GM18870 (cell line): ENCODE measurements around the gene CD300C.
"Not testable (repeated sequence)": the region's sequence is repeated elsewhere in the genome, so short reads cannot be mapped to it uniquely, and the experiment has no call there.

Experiments
- ATAC-seq: cut with Tn5 transposase; IDR thresholded peaks from one replicate; pipeline ENCODE4 v1.9.1; 2021; ENCODE audit warnings: moderate library complexity; ENCODE audit not compliant: unreplicated experiment

CD300C gene

DNA sequence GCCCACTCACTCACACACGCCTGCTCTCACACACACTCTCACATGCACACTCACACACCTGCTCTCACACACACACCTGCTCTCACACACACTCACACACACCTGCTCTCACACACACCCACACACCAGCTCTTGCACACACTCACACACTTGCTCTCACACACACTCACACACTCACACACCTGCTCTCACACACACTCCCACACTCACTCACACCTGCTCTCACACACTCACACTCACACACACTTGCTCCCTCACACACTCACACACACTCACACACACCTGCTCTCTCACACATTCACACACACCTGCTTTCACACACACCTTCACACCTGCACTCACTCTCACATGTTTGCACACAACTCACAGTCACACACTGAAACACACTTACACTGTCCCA, 17.4 kb upstream of the CD300C start:
- no peak for ATAC-seq

- no peak for ATAC-seq
These were observed 15.7 kb upstream of the CD300C start for GRCh38 chr17:74561586-74561985.

DNA sequence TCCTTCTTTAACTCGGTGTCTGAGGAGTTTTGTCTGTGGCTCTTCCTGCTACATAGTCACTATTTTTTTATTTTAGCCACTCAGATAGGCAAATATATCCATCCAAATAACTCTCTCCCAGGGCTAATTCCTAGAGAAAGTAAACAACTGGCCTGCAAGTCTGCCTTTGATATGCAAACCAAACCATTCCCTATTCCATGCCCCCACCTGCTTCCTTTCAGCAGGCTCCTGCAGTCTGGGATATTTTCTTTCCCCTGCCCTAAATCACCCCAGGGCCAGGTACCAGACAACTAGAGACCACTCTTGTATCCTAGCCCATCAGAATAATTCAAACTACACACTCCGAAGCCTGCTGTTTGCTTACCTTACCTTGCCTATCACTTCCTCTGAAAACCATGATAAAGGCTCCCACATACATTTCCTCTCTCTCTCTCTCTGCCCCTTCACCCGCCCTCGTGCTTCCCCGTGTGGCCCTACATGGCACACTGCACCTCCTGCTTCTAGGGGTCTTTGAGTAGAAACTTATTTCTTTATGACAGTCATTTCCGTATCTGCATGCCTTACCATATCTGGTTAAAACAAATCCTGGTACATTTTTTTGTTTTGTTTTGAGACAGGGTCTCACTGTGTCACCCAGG, 13.1 kb upstream of the CD300C start:
- no peak for ATAC-seq

- not testable (repeated sequence) for ATAC-seq
These were observed 12.5 kb upstream of the CD300C start for GRCh38 chr17:74558402-74558801.

DNA sequence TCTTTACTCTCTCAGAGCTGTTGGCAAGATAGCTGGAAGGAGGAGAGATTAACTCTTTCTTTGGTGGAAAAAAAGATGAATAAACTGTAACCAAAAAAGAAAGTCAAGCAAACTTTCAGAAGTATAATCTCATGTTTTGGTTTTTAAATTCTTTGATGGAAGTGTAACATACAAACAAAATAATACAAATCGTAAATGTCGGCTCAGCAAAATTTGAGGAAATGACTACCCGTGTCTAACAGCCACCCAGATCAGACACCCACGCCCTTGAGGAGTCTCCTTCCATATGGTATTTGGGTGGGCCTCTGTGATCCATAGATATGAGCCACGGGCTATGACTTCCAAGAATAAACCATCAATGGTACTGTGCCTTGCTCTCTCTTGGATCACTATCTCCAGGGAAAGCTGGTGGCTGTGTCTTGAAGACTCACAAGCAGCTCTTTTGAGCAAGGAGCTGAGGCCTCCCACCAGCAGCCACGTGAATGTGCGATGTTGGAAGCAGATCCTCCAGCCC, 9.6 kb upstream of the CD300C start:
- ATAC-seq: no peak

GRCh38 chr17:74554909-74555308, 9.0 kb upstream of the CD300C start:
- ATAC-seq: no peak

- no peak for ATAC-seq
These were observed 6.1 kb upstream of the CD300C start for GRCh38 chr17:74552037-74552436.

GRCh38 chr17:74550602-74551001, 4.7 kb upstream of the CD300C start:
- no peak for ATAC-seq

DNA sequence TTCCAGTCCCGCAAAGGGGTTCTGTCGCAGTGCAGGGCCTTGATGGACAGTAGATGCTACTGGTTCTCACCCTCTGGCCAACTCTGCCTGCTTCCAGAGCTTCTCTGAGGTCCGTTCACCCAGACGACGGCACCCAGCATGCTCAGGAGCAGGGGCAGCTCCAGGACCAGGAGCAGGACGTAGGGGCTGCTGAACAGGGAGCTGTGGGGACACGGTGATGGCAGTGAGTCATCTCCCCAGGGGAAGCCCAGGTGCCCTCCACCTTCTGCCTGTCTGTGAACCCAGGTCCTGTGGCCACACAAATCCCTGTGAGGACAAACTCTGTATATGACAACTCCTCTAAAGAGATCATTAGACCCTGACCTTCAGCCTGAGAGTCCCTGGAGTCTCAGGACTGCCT, 3.4 kb upstream of the CD300C start:
- no peak for ATAC-seq

GRCh38 chr17:74547736-74548135, 1.8 kb upstream of the CD300C start:
- ATAC-seq: no peak

- no peak for ATAC-seq
These were observed 1.3 kb upstream of the CD300C start for GRCh38 chr17:74547264-74547663.

DNA sequence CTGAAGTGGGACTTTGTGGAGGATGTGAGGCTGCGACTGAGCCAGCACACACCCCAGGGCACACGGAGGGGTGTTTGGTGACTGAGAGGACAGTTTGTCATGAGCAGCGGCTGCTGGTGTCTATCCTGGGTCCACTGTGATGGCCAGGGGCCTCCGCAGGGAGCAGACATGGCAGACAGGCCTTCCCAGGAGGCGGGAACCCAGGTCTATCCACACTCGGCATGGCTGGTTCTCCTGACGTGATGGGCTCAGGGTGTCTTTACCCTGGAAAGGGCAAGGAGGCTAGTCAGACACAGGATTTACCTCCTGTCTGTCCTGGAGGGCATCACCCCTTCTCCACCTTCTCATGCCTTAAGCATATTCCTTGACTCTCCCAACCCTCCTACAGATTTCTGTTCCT, 671 bp upstream of the CD300C start:
- ATAC-seq: no peak

- ATAC-seq: no peak
These were observed 698 bp downstream of the CD300C start for GRCh38 chr17:74544991-74545842.

DNA sequence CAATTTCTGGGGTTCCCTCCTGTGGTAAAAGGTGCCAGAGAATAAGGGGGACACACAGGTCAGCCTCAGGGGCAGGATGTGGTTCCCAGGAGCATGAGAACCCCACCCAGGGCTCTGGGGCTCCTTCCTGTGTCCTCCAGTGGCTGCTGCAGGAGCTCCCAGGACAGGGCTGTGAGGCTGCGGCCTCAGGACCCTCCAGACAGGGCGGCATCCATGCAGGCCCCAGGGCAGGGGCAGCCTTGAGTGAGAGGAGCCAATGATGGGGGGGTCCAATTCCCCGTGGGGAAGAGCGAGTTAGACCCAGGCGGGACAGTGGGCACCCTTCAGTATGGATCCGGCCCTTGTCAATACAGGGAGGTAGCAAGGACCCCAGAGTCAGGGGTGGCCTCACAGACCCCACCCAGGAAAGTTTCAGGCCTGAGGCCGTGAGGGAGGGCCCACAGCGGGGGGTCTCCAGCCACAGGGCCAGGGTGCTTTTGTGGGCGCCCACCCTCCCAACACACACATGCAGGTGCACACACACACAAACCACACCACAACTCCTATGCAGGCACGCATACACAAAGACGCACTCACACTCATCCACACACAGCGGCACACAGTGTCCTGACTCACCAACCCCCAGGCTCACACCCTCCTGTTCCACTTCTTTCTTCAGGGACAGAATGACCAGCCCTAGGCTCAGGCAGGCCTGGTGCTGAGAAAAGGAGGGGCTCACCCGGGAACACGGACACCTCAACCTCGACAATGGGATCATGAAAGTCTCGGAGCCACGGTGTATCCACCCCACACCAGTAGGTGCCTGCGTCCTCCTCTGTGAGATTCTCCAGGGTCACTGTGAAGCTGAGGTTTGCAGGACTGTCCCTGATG, 1.8 kb downstream of the CD300C start:
- no peak for ATAC-seq

DNA sequence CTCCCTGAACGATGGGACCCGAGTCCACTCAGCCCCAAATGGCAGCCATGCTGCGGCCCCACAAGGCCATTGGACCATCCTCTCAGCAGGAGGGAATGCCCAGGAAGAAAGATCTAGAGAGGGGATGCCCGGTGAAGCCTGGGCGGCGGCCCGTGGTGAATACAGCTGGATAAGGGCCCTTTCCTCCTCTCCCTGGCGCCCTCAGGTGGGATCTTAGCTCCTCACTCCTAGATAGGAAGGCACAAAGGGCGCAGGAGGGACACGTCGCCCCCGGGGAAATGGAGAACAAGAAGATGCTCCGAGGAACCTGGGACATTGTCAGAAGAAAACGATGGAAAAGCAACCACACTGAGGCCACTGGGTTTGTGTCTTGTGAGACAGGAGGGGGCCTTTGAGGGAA, 2.5 kb downstream of the CD300C start:
- no peak for ATAC-seq

DNA sequence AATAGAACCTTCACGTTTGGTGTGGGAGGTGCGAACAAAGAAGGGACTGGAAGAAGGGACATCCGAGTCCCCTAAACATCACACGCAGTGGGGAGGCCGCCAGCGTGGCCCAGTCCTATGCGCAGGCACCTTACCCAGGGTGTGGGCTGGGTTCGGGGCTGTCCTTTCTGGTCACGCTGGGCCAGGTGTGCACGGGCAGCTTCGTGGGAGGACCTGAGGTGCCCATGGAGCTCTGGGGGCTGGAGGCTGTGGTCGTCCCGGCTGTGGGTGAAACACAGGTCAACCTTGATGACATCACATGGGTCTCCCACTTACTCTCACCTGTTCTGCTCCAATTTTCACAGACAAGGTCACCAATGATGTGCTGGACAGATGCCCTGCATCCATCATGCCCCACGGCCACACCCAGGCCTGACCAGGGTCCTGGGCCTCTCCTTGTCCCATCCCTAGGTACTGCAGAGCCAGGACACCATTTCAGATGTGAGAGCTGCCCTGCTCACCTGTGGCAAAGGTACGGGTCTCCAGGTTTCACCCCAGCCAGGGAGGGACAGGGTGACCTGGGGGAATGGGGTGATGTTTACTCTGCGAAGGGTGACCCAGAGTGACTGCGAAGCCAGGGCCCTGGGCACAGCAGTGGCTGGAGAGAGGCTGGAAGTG, 3.1 kb downstream of the CD300C start:
- ATAC-seq: no peak

- no peak for ATAC-seq
These were observed 3.7 kb downstream of the CD300C start for GRCh38 chr17:74542166-74542565.

DNA sequence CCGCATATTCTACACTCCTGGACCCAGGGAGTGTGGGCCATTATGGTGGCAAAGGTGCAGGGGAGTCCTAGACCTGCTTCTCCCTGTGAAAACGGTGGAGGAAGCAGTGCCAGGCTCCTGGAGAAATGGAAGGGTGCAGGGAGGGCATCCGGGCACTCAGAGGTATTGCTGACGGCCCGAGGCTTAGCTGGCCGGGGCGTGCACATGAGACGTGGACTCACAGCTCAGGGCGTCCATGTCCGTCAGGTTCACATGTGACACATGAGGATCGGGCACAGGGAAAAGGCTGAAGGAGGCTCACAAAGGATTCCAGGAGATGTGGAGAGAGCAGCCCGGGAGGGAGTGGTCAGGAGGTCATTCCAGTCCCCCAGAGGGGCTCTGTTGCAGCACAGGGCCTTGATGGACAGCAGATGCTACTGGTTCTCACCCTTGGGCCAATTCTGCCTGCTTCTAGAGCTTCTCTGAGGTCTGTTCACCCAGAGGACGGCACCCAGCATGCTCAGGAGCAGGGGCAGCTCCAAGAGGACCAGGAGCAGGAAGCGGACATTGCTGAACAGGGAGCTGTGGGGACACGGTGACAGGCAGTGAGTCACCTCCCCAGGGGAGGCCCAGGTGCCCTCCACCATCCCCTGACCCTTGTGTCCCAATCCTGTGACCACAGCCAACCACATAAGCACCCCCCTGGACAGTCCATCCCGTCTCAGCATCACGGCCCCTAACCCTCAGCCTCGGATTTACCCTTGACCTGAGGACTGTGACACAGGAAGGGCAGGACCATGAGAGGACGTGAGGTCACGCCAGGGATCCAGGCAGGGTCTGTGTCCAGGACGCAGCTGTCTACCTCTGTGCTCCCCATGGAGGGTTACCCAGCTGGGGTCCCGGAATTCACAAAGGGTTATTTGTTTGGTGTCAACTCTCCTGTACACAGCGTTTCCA, 4.5 kb downstream of the CD300C start:
- no peak for ATAC-seq

- ATAC-seq: no peak
These were observed 6.6 kb downstream of the CD300C start for GRCh38 chr17:74539281-74539820.
